Natural killer cell (primary cell): ENCODE data around the gene KDM4B. TPM values are rescaled to one million over a fixed set of nuclear protein-coding genes. Genes with fewer than 3 reads are reported as not detected.

Experiments
- ATAC-seq, 3 donors: fragments of 150-1000 bp in 2 of 3; fragments of 200-7000 bp in 1 of 3; cut with Tn5 transposase; 1 replicate in 1 of 3; 2 replicates in 2 of 3; pipeline ENCODE4 v1.10.0; 2021; ENCODE audit warnings: mild to moderate bottlenecking in 2 of 3, moderate library complexity in 2 of 3
- DNase-seq, 2 donors: peaks; one replicate each; pipeline versions ENCODE4 v3.0.0 to v3.0.0-alpha.2; 2013 to 2021; ENCODE audit warnings: mixed read lengths in 1 of 2
- H3K27ac ChIP-seq: one replicate; pipeline ENCODE4 v1.5.1; 2013; ENCODE audit warnings: mild to moderate bottlenecking, low read length
- H3K27me3 ChIP-seq: one replicate; pipeline ENCODE4 v1.6.1; 2013; ENCODE audit warnings: low read length; ENCODE audit not compliant: control insufficient read depth, insufficient read depth
- H3K36me3 ChIP-seq: one replicate; pipeline ENCODE4 v1.6.1; 2013; ENCODE audit warnings: low read length; ENCODE audit not compliant: control insufficient read depth, insufficient read depth
- H3K4me1 ChIP-seq: one replicate; pipeline ENCODE4 v1.6.1; 2013; ENCODE audit warnings: low read length; ENCODE audit not compliant: control insufficient read depth, insufficient read depth
- H3K4me3 ChIP-seq: one replicate; pipeline ENCODE4 v1.5.1; 2013; ENCODE audit warnings: low read length
- H3K9me3 ChIP-seq: one replicate; pipeline ENCODE4 v1.6.1; 2013; ENCODE audit warnings: low read length; ENCODE audit not compliant: control insufficient read depth, insufficient read depth
- H3K27ac Mint-ChIP-seq, 2 donors: one replicate each; pipeline ENCODE4 v1.8.0; 2022; ENCODE audit warnings: mild to moderate bottlenecking in 2 of 2, mixed read lengths in 2 of 2, moderate library complexity in 1 of 2
- H3K27me3 Mint-ChIP-seq, 2 donors: one replicate each; pipeline ENCODE4 v1.8.0; 2022; ENCODE audit warnings: low read depth in 2 of 2, mixed read lengths in 2 of 2
- H3K36me3 Mint-ChIP-seq: one replicate; pipeline ENCODE4 v1.8.0; 2022; ENCODE audit warnings: mixed read lengths
- H3K4me1 Mint-ChIP-seq, 2 donors: one replicate each; pipeline ENCODE4 v1.8.0; 2022; ENCODE audit warnings: mixed read lengths in 2 of 2
- H3K4me3 Mint-ChIP-seq: one replicate; pipeline ENCODE4 v1.8.0; 2022; ENCODE audit warnings: mild to moderate bottlenecking, moderate library complexity, mixed read lengths
- H3K9me3 Mint-ChIP-seq, 2 donors: one replicate each; pipeline ENCODE4 v1.8.0; 2022; ENCODE audit warnings: mixed read lengths in 2 of 2
- CTCF ChIP-seq: fragments of 200-600 bp; IDR thresholded peaks from one replicate; pipeline ENCODE4 v1.8.0; 2022; ENCODE audit warnings: antibody characterized with exemption
- WGBS: methylation state at CpG from one replicate; pipeline ENCODE4 v1.1.7; 2013; ENCODE audit warnings: missing lambda C conversion rate; ENCODE audit not compliant: insufficient coverage; 5-methylcytosine and 5-hydroxymethylcytosine counted together
- intact Hi-C: fragments of 100-400 bp; cut with micrococcal nuclease; formaldehyde crosslinking; loops from one replicate; pipeline ENCODE4 v1.14.2; 2022
- total RNA-seq, 4 donors: library from RNA; stranded (reverse); fragments of 120-200 nt in 1 of 4; gene quantifications; one replicate each; pipeline versions ENCODE4 v1.2.3 to v1.2.4, GENCODE V29; 2013 to 2022

The KDM4B gene
- total RNA-seq, 3 donors from 2014 or later (not counting 1 experiment from before 2014, with no cell fraction given): 68.0 to 73.5 (median 68.1) TPM

GRCh38 chr19:5103812-5104410, 135.0 kb downstream of the KDM4B start:
- intact Hi-C loops: no loop called here
- H3K4me3 Mint-ChIP-seq: no peak overlapping the region
- H3K27me3 ChIP-seq: no peaks in the 10 kb centered on the region

DNA sequence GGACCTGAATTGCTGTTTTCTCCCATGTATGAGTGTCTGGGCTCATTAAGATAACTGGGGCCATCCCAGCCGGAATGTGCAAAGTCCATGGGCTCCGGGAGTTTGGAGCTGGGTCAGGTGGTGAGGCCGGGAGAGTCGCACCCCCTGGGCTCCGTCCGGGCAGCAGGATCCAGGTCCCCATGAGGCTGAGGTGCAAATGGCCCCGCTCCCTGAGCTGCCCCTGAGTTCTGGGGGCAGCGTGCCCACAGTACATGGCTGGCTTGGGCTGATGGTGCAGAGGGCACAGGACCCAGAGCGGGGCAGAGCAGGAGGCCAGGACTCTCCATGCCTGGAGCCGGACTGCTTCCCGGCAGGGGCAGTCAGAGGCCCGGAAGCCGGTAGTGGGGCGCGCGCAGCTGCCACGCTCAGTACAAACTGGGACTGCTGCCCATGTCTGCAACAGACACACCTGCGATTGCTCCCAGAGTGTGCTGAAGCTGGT, 136.0 kb downstream of the KDM4B start:
- DNase-seq: no peak
- Mint-ChIP-seq H3K27ac (no peak overlapping the region), H3K36me3 (peaks cover 16% of the 10 kb centered on the region), H3K9me3 (peaks cover 3 to 4% of the 10 kb centered on the region in 2 donors), H3K27me3 (no peaks in the 10 kb centered on the region), H3K4me3 (no peak overlapping the region), H3K4me1 (peaks cover 0 to 5% of the 10 kb centered on the region in 2 donors)
- H3K27ac ChIP-seq: no peak overlapping the region
- TF ChIP-seq CTCF: no peak
- H3K4me1 ChIP-seq: no peaks in the 10 kb centered on the region
- 97% methylated on average over 18 of the region's 18 CpGs for WGBS
- no peak overlapping the region for H3K4me3 ChIP-seq
- no peak for ATAC-seq
- intact Hi-C loops: no loop called here
- peaks cover 3% of the 10 kb centered on the region for H3K36me3 ChIP-seq
- peaks cover 6% of the 10 kb centered on the region for H3K9me3 ChIP-seq
- no peaks in the 10 kb centered on the region for H3K27me3 ChIP-seq

More at GRCh38 chr19:5103812-5104410, 135.0 kb downstream of the KDM4B start:
- Mint-ChIP-seq H3K27ac (no peak overlapping the region), H3K9me3 (peaks cover 3 to 4% of the 10 kb centered on the region in 2 donors), H3K4me1 (peaks cover 0 to 5% of the 10 kb centered on the region in 2 donors), H3K27me3 (no peaks in the 10 kb centered on the region), H3K36me3 (peaks cover 16% of the 10 kb centered on the region)
- no peak overlapping the region for H3K27ac ChIP-seq
- no peak overlapping the region for H3K4me3 ChIP-seq
- H3K36me3 ChIP-seq: peaks cover 6% of the 10 kb centered on the region
- no peak for TF ChIP-seq CTCF
- peaks cover 16% of the 10 kb centered on the region for H3K9me3 ChIP-seq
- ATAC-seq (no peak), DNase-seq (no peak)
- WGBS: 93% methylated on average over 16 of the region's 17 CpGs
- H3K4me1 ChIP-seq: no peaks in the 10 kb centered on the region

DNA sequence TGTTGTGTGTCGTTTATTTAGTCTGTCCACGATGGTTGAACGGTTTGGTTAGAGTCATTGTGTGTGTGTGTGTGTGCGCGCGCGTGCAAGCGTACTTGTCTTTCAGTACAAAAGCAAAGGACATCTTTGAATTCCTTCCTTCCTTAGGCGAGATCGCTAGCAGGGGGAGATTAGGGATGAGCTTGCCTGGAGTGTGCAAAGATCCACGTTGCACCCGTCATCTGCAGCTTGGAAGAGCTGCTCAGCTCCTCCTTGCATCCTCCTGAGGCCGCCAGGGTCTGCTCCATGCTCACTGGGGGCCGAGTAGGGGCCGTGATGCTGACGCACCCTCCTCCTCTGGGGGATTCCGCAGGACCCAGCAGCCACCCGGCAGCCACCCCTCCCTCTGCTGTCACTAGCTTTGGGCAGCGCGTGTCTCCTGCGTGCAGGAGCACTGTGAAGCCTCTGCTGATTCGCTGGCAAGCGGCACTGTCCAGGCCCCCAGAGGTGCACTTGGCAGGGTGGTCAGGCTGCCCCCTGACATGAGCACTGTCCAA, 137.3 kb downstream of the KDM4B start:
- H3K4me3 ChIP-seq: no peak overlapping the region
- Mint-ChIP-seq H3K4me3 (no peak overlapping the region), H3K9me3 (no peaks in the 10 kb centered on the region), H3K27ac (no peak overlapping the region), H3K27me3 (no peaks in the 10 kb centered on the region), H3K4me1 (no peaks in the 10 kb centered on the region), H3K36me3 (peaks cover 2% of the 10 kb centered on the region)
- WGBS: 95% methylated on average over 23 of the region's 23 CpGs
- no peaks in the 10 kb centered on the region for H3K4me1 ChIP-seq
- no peak for TF ChIP-seq CTCF
- peaks cover 6% of the 10 kb centered on the region for H3K36me3 ChIP-seq
- no peaks in the 10 kb centered on the region for H3K9me3 ChIP-seq
- ATAC-seq: no peak
- no peak for DNase-seq
- intact Hi-C loops: no loop called here
- H3K27me3 ChIP-seq: no peaks in the 10 kb centered on the region
- no peak overlapping the region for H3K27ac ChIP-seq
